HG03342 (cell line): ENCODE results near the gene FAM156A.
"Not testable (repeated sequence)": the region's sequence is repeated elsewhere in the genome, so short reads cannot be mapped to it uniquely, and the experiment has no call there.

Experiments used
- ATAC-seq: cut with Tn5 transposase; IDR thresholded peaks from one replicate; pipeline ENCODE4 v1.9.1; 2021; ENCODE audit warnings: mild to moderate bottlenecking, moderate library complexity; ENCODE audit not compliant: unreplicated experiment

The FAM156A gene, protein sequence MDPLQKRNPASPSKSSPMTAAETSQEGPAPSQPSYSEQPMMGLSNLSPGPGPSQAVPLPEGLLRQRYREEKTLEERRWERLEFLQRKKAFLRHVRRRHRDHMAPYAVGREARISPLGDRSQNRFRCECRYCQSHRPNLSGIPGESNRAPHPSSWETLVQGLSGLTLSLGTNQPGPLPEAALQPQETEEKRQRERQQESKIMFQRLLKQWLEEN

DNA sequence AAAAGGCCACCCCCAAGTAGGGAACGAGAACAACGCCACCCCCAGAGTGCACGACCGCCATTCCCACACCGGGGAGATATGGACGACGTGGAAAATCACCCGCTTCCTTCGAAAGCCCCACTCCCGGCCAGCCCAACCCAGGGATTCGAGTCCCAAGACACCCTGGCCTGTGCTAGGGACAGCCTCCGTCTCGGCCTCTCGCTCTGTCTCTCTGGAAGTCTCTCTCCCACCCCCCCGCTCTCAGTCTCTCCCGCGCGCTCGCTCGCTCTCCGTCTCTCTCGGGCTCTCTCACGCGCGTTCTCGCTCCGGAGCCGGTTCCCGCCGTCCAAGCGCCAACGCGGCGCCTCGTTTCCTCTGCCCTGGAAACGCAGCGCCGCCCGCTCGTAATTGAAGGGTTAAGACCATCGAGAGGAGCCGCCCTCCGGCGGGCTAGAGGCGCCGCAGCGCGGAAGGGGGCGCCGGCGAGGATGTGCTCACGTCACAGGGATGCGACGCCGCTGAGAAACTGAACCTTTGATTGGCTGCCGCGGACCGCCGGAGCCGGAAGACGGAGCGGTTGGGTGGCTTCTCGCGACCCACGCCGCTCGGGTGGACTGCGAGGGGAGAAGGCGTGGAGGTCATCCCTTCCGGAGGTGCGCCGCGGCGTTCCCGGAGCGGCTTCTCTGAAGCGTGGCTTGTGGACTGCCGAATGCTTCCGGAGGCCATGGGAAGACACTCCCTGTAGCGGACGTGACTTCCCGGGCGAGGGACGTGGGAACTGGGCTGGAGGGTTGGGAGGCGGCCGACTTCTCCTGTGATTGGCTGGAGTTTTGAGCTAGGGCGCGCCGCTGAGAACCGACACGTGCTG is at the start of gene FAM156A:
TSS of gene FAM156A (minus strand) at position 406 of the 847 bp plus-strand sequence. CDS start 9,930 bp downstream, outside the sequence.
- ATAC-seq, result peak; percentile 74

DNA sequence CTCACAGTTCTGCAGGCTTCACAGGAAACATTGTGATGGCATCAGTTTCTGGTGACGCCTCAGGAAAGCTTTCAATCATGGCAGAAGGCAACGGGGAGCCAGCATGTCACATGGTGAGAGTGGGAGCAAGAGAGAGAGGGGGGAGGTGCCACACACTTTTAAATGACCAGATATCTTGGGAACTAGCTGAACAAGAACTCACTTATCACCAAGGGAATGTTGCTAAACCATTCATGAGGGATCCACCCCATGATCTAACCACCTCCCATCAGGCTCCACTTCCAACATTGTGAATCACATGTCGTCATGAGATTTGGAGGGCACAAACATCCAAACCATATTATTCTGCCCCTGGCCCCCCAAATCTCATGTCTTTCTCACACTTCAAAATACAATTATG is 47.0 kb upstream of the FAM156A start:
- ATAC-seq, result no peak

DNA sequence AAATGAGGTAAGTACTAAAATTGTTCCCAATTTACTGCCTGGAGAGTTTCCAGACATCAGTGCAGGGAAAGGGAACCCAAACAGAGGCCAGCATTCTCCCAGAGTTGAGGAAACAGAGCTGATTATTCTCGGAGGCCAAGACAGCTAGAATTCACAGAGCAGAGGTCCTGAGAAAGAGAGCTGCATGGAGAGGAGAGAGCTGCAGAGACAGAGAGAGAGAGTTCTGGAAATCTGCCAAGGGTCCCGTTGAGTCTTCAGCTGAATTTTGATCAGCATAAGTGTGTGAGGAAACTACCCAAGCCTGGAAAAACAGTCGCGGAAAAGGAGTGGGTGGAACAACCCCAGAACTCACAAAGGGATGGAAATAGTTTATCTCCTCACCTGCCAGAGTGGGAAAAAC is 46.5 kb upstream of the FAM156A start:
- no peak for ATAC-seq

DNA sequence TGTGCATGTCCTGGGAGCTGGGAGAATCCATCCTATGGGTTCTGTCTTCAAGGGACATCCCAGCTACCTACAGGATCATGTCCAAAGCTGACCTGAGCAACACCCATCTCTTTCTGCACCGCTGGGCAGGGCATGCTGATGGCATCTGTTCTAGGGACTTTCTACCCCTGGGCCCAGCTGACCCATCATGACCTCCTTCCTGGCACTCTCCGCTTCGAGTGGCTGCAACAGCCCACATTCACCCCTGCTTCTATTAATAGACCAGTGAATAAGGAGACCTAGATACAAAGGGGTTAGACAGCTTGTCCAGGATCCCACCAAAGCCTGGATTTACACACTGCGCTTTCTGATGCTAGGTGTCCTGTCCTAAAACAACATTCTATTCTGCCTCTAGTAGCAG is 45.7 kb upstream of the FAM156A start:
- ATAC-seq, result no peak

DNA sequence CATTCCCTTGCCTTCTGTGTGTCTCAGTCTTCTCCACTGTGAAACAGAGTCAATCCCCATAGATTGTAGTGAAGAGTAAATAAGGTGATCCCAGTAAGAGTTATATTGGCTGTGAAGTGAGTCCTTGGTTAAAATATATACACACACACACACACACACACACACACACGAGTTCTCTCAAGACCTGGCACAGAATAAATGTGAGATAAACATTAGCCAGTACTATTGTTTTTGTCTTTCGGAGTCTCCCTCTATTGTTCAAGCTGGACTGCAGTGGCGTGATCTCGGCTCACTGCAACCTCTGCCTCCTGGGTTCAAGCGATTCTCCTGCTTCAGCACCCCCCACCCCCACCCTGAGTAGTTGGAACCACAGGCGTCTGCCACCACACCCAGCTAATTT is 44.8 kb upstream of the FAM156A start:
- no peak for ATAC-seq

DNA sequence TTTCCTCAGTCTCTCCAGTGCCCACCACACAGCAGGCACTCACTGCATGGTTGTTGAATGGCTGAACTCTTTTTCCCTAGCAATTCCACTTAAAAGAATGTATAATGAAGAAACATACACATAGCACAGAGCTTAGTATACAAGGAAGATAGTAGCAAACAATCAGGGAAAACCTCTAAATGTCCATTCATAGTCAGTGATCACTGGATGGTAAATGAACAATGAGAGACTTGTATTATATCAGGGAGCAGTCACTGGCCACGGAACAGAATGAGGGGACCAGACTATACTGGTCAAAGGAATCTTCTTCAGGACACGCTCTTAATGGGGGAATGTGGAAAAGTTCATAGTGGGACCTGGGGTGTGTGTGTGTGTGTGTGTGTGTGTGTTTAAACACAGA is 43.6 kb upstream of the FAM156A start:
- ATAC-seq, result no peak

DNA sequence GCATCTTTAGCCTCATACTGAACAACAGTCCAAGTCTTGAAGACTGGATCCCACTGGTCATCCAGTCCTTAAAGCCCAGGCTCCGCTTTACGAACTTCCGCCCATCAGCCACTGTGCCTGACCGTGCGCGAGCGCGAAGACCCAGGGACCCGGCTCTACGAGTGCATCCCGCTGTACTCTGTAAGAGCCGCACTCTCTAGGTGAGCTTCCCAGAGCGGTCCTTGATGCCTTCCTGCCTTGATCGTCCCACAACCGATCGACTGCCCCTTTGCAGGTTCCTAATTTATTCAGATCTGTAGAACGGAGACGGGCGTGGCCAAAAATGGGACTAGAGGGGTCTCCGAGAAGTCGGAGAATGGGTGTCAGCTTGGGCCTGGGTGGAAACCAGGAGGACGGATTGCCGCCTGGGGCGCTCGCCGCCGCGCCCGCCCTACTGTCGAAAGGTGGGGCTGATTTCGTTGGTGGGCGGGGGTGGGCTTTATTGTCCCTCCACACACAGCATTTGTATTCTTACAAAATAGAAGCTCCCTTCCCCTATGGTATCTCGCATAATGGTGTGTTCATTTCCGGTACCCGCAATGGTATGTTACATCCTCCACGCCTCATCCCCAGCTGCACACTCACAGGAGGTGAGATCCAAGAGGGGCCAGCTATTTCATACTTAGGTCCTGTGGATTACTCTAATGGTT is 42.3 kb upstream of the FAM156A start:
- ATAC-seq, result no peak

DNA sequence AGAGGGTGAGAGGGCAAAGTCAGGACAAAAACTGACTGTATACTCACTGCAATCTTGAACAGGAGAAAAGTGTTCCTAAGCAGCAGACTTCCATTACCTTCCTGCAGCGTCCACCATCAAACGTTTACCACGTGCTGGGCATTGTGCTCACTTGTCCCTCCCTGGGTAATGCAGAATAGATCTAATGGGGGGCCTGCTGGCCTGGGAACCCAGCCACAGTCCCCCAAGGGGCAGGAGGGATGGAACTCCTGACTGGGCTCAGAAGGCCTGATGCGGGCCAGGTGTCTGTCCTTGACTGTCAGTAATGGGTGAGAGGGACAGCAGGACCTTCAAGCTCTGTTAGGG is 37.6 kb upstream of the FAM156A start:
- ATAC-seq, result no peak

DNA sequence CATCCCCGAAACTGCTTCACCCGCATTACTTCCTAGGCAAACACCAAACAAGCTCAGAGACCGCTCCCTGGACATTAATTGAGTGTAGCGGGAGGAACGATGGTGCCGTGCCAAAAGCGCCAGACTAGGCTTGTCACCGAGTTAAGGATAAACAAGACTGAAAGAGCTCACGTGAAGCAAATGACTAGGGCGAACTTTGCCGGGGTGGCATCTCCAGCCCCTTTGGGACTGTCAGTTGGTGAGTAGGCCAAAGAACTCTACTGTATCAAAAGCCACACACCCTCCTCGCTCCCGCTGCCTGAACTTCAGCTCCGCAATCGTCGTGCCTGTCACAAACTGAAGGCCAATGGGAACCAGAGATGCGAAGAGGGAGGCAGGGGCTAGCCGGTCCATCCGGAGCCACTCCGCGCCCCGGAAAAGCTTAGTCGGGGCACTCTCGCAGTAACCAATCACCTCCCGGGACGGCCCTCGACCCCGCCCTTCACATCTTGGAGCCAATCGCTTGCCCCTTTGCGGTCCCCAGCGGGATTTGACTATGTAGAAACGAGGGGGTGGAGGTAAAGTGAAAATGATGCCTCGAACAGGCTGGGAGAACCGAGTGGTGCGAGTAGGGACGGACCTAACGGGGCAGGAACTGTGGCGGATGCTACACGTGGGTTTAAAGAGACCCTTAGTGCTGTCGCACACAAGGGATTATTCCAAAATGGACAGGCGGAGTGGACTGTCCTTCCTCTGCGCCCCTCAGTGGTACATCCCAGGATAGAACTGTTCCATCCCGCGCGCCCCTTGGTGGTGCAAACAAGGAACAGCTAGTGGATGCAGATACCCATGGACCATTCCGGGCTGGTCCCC is 37.0 kb upstream of the FAM156A start:
- peak; percentile 96 for ATAC-seq

DNA sequence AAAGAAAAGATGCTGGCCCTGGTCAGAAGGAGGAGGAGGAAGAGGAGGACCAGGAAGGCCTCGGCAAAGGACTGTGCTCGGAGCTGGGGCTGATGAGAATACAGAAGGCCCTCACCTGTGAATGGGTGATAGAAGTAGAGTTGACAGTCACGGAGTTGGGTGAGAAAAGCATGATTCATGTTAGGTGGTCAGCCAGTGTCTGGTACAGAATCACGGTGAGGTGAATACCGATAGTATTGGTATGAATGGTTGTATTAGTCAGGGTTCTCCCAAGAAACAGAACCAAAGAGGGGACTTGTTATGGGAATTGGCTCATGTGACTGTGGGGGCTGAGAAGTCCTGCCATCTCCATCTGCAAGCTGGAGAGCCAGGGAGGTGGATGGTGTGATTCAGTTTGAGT is 32.5 kb upstream of the FAM156A start:
- ATAC-seq, result no peak

DNA sequence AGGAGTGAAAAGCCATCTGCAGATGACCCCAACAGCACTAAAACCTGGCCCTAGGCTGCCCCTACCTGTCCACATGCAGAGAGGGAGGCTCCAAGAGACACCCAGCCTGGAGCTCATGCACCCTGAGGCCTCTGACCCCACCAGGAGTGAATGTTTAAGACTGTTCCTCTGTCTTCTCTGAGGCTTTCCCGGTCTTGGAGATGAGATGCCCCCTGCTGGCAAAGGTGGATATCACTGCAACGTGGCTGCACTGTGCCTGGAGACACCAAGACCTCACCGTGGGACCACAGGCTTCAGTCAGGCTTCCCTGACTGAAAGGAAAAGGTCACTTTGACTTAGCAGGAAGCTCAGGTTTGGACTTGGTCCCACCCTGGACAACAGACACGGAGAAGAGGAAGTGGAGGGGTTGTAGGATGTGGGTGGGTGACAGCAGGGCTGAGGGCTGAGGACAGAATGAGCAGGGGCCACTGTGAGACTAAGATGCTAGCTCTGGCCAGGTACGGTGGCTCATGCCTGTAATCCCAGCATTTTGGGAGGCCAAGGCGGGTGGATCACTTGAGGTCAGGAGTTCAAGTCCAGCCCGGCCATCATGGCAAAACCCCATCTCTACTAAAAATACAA is 31.8 kb upstream of the FAM156A start:
- peak; percentile 90 for ATAC-seq

DNA sequence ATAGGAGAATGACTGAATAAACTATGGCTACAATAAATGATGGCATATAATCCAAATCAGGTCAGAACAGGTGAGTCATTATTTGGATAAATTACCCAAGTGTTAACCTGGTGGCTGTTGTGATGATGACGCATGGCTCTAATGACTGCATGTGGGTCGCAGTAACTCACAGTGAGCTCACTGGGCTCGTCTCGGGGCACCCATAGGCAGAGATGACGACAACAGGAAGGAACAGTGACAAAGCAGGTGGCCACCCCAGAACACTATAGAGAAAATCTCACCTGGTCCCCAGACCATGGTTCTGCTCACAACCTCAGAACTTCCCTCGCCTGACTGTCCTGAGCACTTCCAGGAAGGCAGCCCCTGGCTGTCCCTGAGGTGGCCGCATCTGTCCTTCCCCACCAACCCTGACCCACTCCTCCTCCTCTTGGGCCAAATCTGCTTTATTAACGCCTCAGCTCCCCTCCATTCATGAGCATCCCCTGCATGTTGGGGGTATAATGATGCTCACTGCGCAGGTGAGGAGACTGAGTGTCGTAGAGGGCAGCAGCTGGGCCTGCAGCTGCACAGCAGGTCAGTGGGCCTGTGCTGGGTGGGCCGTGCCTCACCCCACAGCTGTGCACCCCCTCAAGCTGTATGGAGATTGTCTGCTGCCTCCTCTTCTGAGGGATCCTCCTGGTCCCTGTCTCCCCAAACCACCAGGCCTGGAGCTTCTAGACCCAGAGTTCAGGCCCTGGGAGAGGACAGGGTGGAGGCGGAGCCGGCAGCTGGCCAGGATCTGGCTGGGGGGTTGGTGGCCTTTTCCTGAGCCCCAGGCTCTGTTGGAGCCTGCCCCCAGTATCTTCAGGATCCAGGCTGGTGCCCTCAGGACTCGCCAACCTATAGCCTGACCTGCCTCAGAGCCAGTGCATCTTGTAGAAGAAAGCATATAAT is 30.9 kb upstream of the FAM156A start:
- ATAC-seq, result no peak

DNA sequence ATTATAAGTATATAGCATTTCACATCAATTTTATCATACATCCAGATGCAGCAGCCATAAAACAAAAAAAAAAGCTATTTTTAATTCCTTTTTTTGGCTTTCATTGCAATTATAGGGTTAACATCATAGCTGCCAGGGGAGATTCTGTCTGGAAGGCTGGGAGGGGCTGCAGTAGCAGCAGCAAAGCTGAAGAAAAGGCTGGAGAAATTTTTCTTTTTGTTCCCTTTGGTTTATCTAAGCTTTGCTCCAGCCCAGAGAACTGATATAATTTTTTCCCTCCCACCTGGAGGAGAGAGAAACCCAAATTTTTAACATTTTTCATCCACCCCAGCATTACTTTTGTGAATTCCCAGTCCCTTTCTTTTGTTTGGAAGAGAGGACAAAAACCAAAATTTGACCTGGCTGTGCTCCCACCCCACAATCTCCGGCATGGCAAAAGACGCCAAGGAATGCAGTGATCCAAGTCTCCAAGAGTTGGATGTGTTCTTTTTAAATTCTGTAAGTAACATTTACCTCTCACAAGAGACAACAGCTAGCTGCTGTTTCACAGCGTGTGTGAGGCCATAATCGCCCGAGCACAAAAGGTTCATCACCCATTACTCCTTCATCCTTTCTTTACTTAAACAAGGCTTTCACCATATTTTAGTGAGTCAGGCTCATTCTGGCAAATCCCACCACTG is 25.1 kb upstream of the FAM156A start:
- ATAC-seq, result no peak

DNA sequence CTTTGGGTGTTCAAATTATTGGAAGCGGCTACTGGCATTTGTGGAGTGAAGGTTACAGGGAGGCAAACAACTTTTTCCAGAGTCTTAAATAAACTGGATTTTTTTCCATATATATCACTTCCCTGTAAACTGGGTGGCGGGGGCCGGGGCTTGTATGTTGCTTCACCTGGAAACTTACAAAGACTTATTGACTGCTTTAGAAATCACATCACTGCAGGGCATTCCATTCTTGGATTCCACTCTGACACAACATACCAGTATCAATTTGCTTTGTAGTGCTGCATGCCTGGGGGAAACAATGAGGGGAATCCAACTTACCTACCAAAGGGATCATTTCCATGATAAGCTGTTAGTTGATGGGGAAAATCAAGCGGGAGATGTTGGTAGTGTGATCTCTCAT is 21.7 kb upstream of the FAM156A start:
- ATAC-seq, result no peak

DNA sequence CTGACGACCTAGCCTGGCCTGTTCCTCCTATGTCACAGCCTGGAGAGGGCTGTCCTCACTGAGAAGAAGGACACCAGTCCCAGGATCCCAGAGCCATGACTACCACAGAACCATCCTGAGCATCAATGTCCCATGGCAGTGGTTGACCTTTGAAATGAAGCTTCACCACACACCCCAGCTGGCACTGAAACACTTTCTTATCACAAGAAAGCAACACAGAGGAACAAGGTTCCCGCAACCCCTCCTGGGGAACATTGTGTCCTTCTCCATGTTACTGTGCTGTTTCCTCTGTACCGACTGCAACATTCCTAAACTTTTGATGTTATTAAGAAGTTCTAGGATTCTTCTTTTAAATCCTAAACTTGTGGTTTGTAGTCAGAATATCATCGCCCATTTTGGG is 21.2 kb upstream of the FAM156A start:
- ATAC-seq, result no peak

DNA sequence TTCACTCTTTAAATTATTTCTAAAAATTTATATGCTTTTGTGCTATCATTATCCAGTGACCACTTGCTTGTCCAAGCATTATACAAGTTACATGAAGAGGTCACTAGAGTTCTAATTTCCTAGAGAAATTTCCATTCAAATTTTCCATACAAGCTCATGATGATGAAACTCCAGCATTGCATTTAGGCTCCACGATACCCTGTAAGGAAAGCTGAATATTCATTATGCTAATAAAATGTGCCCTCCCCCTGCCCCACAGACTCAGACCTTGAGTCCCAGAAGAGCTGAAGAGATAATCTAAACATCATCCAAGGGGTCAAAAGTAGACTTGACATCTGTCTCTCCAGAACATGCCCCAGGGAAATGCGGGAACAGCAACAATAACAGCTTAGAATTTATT is 19.6 kb upstream of the FAM156A start:
- ATAC-seq, result no peak

DNA sequence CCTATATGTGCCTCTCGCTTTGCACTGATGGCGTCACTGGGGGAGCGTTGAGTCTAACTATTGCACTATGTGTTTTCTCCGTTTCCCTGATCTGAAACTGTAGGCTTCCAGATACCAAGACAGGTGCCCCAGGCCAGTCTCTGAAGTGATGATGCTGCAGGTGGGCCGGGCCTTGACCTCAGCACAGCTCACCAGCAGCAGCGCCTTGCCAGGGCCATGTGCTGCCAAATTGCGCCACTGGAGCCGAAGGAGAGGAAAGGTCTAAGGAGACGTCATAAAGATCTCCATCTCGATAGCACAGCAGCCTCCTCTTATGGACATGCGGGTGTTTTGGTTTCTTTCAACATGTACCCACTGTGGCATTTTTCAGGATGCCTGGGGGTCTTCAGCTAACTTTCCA is 17.3 kb upstream of the FAM156A start:
- ATAC-seq, result not testable (repeated sequence)

DNA sequence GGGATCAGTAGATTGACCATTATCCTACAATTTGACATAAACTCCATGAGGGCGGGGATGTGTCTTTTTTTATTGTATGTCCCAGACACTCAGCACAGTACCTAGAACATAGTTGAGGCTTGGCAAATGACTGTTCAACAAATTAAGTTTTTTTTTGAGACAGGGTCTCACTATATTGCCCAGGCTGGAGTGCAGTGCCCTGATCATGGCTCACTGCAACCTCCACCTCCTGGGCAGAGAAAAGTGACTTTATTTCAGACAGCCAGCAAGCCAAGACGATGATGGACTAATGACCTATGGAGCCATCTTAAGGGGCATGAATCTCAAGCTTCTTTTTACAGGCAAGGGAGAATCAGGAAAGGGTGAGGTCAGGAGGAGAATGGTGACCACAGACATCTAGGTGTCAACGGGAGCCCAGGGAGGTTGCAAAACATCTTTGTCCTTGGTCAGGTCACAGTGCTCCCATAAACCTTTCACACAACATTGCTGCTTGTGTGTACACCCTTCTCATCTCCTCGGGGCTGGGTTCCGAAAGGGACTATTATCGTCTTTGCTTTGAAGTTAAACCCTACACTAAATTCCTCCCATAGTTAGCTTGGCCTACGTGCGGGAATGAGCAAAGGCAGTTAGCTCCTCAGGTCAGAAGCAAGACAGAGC is 16.1 kb upstream of the FAM156A start:
- ATAC-seq, result not testable (repeated sequence)
